ENCODE data around the gene LPAR2.

LPAR2 gene

GRCh38 chr19:19643158-19644053 lies 15.4 kb upstream of the LPAR2 start, which contains the start of gene GMIP:
Gene GMIP (minus strand): TSS chr19:19643657. CDS start chr19:19643529, 128 bp downstream.
- DNase-seq (ENCODE audit: low spot score), result peak; percentile 97

DNA sequence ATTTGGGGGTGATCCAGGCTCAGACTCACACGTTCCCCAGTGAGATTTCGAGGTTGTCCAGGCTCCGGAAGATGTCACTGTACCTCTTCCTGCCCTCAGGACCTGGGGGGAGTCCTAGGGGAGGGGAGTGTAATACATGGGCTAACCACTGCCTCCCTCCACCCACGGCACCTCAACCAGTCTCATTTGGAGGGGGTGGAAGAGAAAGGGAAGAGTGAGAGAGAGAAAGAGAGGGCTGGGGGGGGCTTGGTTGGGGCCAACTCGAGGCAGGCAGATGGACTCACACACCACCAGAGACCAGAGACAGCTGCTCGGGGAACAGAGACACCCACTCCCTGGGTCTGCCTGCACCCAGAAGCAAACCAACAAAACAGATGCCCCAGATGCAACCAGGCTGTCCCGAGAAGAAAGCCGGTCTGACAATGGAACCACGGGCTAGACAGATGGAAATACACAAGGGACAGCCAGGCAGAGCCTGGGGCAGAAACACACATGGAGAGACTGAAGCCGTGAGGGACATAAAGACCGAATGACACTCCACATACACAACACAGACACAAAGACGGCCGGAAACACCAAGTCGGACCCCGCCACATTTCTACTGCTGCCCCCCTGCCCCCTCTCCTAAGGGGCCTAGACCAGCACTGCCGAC lies 14.6 kb upstream of the LPAR2 start:
- DNase-seq (ENCODE audit: low spot score), result peak; percentile 83
- TF ChIP-seq CTCF (IDR thresholded peaks at IDR 0.05; ENCODE audit: extremely low read depth, missing control alignments), result no peak

More at GRCh38 chr19:19643158-19644053, 15.4 kb upstream of the LPAR2 start, which contains the start of gene GMIP:
- peak; percentile 81 for TF ChIP-seq CTCF (IDR thresholded peaks at IDR 0.05; ENCODE audit: extremely low read depth, missing control alignments)

DNA sequence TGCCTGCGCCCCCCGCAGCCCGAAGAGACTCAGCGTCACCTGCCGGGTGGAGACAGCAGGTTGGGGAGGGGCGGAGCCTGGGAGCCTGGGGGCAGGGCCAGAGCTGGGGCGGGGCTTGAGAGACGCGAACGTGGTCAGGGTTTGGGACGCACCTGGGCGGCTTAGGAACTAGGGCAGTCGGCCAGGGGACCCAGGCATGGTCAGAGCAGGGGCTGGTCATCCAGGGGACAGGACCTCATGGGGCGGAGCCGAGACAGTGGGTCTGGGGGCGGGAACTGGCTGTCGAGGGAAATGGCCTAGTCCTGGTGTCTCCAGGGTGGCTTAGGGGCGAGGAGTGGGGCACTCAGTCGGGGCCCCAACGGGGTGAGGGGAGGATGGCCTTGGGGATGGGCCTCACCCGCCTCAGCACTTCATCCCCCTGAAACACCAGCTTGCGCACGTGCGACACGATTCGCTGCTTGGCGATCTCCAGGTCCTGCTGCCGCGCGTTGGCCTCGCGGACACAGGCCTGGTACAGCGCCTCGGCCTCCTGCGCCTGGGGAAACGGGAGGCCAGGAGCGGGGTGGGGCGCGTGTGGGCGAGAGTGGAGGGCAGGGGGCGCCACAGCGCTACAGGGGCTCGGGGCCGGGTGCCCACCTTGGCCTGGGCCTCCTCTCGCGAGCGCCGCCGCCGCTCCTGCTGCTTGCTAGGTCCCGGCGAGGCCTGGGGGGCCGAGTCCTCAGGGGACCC lies 9.7 kb upstream of the LPAR2 start:
- no peak for DNase-seq (ENCODE audit: low spot score)
- no peak for TF ChIP-seq CTCF (IDR thresholded peaks at IDR 0.05; ENCODE audit: extremely low read depth, missing control alignments)

- DNase-seq (ENCODE audit: low spot score), result no peak
- TF ChIP-seq CTCF (IDR thresholded peaks at IDR 0.05; ENCODE audit: extremely low read depth, missing control alignments), result no peak
Measured at GRCh38 chr19:19637186-19637522, 9.1 kb upstream of the LPAR2 start.

- TF ChIP-seq CTCF (IDR thresholded peaks at IDR 0.05; ENCODE audit: extremely low read depth, missing control alignments), result no peak
Measured at GRCh38 chr19:19636573-19637185, 8.7 kb upstream of the LPAR2 start.

DNA sequence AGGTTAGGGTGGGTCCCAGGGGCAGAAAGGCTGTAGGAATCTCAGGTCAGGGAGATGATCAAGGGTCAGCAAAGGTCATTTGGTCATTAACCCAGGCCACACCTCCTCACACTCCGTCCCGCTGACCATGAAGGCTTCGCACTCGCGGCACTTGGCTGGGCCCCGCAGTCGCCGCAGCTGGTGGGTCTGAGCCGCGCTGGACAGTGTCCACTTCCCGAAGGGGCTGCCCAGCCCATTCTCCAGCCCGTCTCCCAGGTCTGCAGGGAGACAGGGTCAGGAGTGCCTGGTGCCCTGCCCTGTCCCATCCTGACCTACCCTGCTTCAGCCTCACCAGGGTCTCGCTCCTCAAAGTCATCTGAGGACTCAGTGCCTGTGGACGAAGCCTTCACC lies 7.3 kb upstream of the LPAR2 start:
- DNase-seq (ENCODE audit: low spot score), result peak; percentile 38
- no peak for TF ChIP-seq CTCF (IDR thresholded peaks at IDR 0.05; ENCODE audit: extremely low read depth, missing control alignments)

More at GRCh38 chr19:19636573-19637185, 8.7 kb upstream of the LPAR2 start:
- DNase-seq (ENCODE audit: low spot score), result peak; percentile 36
